Measurements from ENCODE around the gene LTBP3. TPM values are rescaled to one million over a fixed set of nuclear protein-coding genes. Genes with fewer than 3 reads are reported as not detected.

Gene LTBP3
- total RNA-seq, 6 donors from 2014 or later, result 99.9 to 479 (median 131) TPM

- Histone ChIP-seq H3K9me3 (no peaks in the 10 kb centered on the region), H3K4me1 (peaks cover 41 to 86% (median 52%) of the 10 kb centered on the region in 4 donors), H3K4me3 (no peak overlapping the region), H3K27ac (peak overlapping the region; percentile 7 to 97 (median 90)), H3K36me3 (peaks cover 0 to 14% (median 5%) of the 10 kb centered on the region in 4 donors), H3K27me3 (no peaks in the 10 kb centered on the region)
- WGBS, 2 donors, result 73 to 84% methylated on average over 4 of the region's 4 CpGs
- no peak for ATAC-seq (ENCODE audit: low FRiP score in 2 of 2)
- no peak for DNase-seq
- no peak for TF ChIP-seq CTCF (IDR thresholded peaks at IDR 0.05)
- no peak for TF ChIP-seq EP300 (IDR thresholded peaks at IDR 0.05)
- TF ChIP-seq POLR2AphosphoS5 (IDR thresholded peaks at IDR 0.05), result no peak
- TF ChIP-seq POLR2A (IDR thresholded peaks at IDR 0.05), result no peak
Measured at GRCh38 chr11:65554842-65555430, 3.2 kb downstream of the LTBP3 start.

DNA sequence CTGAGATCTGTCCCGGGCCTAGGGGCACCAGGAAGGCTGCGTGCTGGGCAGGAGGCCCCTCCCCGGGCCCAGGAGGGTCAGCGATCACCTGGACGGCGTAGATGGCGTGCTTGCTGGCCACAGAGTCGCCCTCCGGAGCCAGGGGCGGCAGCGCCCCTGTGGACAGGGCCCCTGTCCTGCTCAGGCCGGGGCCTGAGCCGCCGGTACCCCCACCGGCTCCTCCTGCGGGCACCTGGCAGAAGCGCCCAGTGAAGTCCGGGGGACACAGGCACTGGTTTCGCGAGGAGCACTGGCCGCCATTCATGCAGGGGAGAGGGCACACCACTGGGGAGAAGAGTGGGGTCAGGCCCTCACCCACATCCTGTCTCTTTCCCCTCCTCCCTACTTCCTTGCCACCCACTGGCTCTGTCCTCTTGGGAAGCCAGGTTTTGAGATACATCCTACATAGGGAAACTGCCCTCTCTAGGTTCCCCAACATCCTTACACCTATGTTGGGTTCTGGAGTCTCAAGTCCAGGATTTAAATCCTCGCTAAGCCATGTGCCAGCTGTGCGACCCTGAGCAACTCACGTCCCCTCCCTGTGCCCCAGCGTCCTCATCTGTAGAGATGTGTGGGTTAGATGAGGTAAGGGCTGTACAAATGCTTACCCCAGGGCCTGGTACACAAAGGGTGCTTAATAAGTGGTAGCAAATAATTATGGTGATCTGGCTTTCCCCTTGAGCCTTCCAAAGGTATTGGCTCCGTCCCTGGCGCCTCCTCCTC, 3.9 kb downstream of the LTBP3 start:
- 86 to 87% methylated on average over 15 to 16 of the region's 27 CpGs for WGBS, 2 donors
- TF ChIP-seq POLR2AphosphoS5 (IDR thresholded peaks at IDR 0.05) (no peak), EP300 (IDR thresholded peaks at IDR 0.05) (no peak), CTCF (IDR thresholded peaks at IDR 0.05) (no peak), POLR2A (IDR thresholded peaks at IDR 0.05) (no peak)

GRCh38 chr11:65553301-65554001, 4.7 kb downstream of the LTBP3 start:
- 68 to 82% methylated on average over 19 to 20 of the region's 37 CpGs for WGBS, 2 donors
- Histone ChIP-seq H3K4me1 (peaks cover 26 to 71% (median 39%) of the 10 kb centered on the region in 4 donors), H3K27ac (peak overlapping the region in 1 of 4 donors; percentile 40), H3K36me3 (peaks cover 0 to 19% (median 9%) of the 10 kb centered on the region in 4 donors), H3K4me3 (no peak overlapping the region), H3K9me3 (no peaks in the 10 kb centered on the region), H3K27me3 (no peaks in the 10 kb centered on the region)
- TF ChIP-seq POLR2A (IDR thresholded peaks at IDR 0.05), result no peak
- TF ChIP-seq EP300 (IDR thresholded peaks at IDR 0.05), result no peak
- TF ChIP-seq POLR2AphosphoS5 (IDR thresholded peaks at IDR 0.05), result no peak
- TF ChIP-seq CTCF (IDR thresholded peaks at IDR 0.05), result no peak
- ATAC-seq (ENCODE audit: low FRiP score in 2 of 2) (no peak), DNase-seq (peak in 1 of 2 donors; percentile 84)

More for the DNA sequence above, 3.9 kb downstream of the LTBP3 start:
- Histone ChIP-seq H3K4me3 (no peak overlapping the region), H3K27ac (peak overlapping the region in 1 of 4 donors; percentile 97), H3K9me3 (no peaks in the 10 kb centered on the region), H3K36me3 (peaks cover 0 to 14% (median 5%) of the 10 kb centered on the region in 4 donors), H3K4me1 (peaks cover 34 to 79% (median 47%) of the 10 kb centered on the region in 4 donors), H3K27me3 (no peaks in the 10 kb centered on the region)
- ATAC-seq (ENCODE audit: low FRiP score in 2 of 2) (no peak), DNase-seq (no peak)

DNA sequence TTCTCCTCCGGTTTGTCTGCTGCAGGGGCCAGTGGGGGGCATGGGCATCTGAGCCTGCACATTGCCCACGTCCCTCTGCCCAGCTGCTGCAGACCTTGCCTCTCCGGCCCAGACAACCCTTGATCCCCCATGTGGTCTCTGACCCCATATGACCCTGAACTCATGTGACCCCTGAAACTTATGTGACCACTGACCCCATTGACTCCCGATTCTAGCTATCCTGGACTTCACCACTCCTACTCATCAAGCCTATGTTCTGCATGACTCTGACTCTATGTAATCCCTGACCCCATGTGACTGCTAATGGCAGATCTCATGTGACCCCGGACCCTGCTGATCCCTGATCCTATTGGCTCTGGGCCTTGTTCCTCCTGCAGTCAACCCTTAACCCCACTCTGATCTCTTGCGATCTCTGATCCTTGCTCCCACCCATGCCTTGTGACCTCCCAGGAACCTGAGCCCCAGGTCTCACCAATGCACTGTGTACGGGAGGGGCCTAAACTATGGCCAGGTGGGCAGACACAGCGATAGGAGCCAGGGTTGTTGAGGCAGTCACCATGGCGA, 5.7 kb downstream of the LTBP3 start:
- Histone ChIP-seq H3K27ac (peak overlapping the region in 1 of 4 donors; percentile 40), H3K9me3 (no peaks in the 10 kb centered on the region), H3K36me3 (peaks cover 0 to 23% (median 11%) of the 10 kb centered on the region in 4 donors), H3K27me3 (no peaks in the 10 kb centered on the region), H3K4me1 (peaks cover 25 to 66% (median 37%) of the 10 kb centered on the region in 4 donors), H3K4me3 (no peak overlapping the region)
- DNase-seq, result no peak
- TF ChIP-seq EP300 (IDR thresholded peaks at IDR 0.05), result no peak
- TF ChIP-seq POLR2AphosphoS5 (IDR thresholded peaks at IDR 0.05), result no peak
- TF ChIP-seq CTCF (IDR thresholded peaks at IDR 0.05), result no peak
- TF ChIP-seq POLR2A (IDR thresholded peaks at IDR 0.05), result no peak
- WGBS, 2 donors, result 82 to 100% methylated on average over 3 to 8 of the region's 9 CpGs
- peak in 1 of 2 donors; percentile 12 for ATAC-seq (ENCODE audit: low FRiP score in 2 of 2)
